HEK293 (cell line): ENCODE measurements around the gene NEURL1.

Source experiments
- CTCF ChIA-PET: fragments of 350-600 bp; formaldehyde crosslinking; extraction: SDS; loops from one replicate; lab custom pipeline; 2021; ENCODE audit warnings: antibody characterized with exemption; lab: Yijun Ruan, JAX
- POLR2A ChIA-PET: fragments of 300-600 bp; formaldehyde crosslinking; extraction: SDS; loops from one replicate; lab custom pipeline; 2020; ENCODE audit warnings: antibody characterized with exemption, inconsistent platforms; lab: Yijun Ruan, JAX
- H3K27ac ChIP-seq: fragments of 200-500 bp; sonication (Bioruptor generic); 2 replicates; pipeline ENCODE4 v1.5.1; 2014; ENCODE audit warnings: low read depth, low read length, control low read depth, inconsistent platforms; ENCODE audit errors: extremely low read depth
- H3K36me3 ChIP-seq, 2 experiments: fragments of 200-500 bp in 1 of 2; sonication (Bioruptor generic) in 1 of 2; 1 replicate in 1 of 2; 2 replicates in 1 of 2; pipeline ENCODE4 v1.5.1; 2014 to 2017; ENCODE audit warnings: inconsistent platforms in 2 of 2, low read length in 2 of 2; ENCODE audit not compliant: control insufficient read depth in 2 of 2, insufficient read depth in 1 of 2
- H3K4me1 ChIP-seq: fragments of 200-500 bp; sonication (Bioruptor generic); 2 replicates; pipeline ENCODE4 v1.5.1; 2014; ENCODE audit warnings: mild to moderate bottlenecking, low read length, inconsistent platforms; ENCODE audit not compliant: control insufficient read depth, insufficient read depth
- H3K4me3 ChIP-seq: 2 replicates; pipeline ENCODE4 v1.5.1; 2011; ENCODE audit warnings: low read depth, mild to moderate bottlenecking, control low read depth, low read length, moderate library complexity
- H3K9me3 ChIP-seq: fragments of 200-500 bp; sonication (Bioruptor generic); 2 replicates; pipeline ENCODE4 v1.5.1; 2014; ENCODE audit warnings: low read depth, low read length, inconsistent platforms; ENCODE audit not compliant: control insufficient read depth, insufficient read depth
- EGR2 ChIP-seq: fragments of 450-650 bp; formaldehyde crosslinking; IDR thresholded peaks from 2 replicates; pipeline ENCODE4 v1.5.1; 2016; ENCODE audit warnings: low read depth, missing biosample characterization, missing genetic modification characterization
- GLIS2 ChIP-seq: fragments of 450-650 bp; formaldehyde crosslinking; IDR thresholded peaks from 2 replicates; pipeline ENCODE4 v1.5.1; 2016; ENCODE audit warnings: missing biosample characterization, missing genetic modification characterization
- SP7 ChIP-seq: fragments of 450-650 bp; formaldehyde crosslinking; IDR thresholded peaks from 2 replicates; pipeline ENCODE4 v1.5.1; 2016; ENCODE audit warnings: missing biosample characterization, missing genetic modification characterization
- ZBTB1 ChIP-seq: fragments of 450-650 bp; formaldehyde crosslinking; IDR thresholded peaks from 2 replicates; pipeline ENCODE4 v1.5.1; 2016; ENCODE audit warnings: missing biosample characterization, missing genetic modification characterization
- ZBTB17 ChIP-seq: fragments of 450-650 bp; formaldehyde crosslinking; IDR thresholded peaks from 2 replicates; pipeline ENCODE4 v1.5.1; 2016; ENCODE audit warnings: missing biosample characterization, missing genetic modification characterization
- ZBTB7A ChIP-seq: fragments of 450-650 bp; formaldehyde crosslinking; IDR thresholded peaks from 2 replicates; pipeline ENCODE4 v1.5.1; 2016; ENCODE audit warnings: low read depth, missing biosample characterization, missing genetic modification characterization
- ZFHX2 ChIP-seq: fragments of 450-650 bp; formaldehyde crosslinking; conservative IDR thresholded peaks from 2 replicates; pipeline ENCODE4 v1.5.1; 2016; ENCODE audit warnings: missing biosample characterization, missing genetic modification characterization
- ZNF133 ChIP-seq: fragments of 450-650 bp; formaldehyde crosslinking; IDR thresholded peaks from 2 replicates; pipeline ENCODE4 v1.5.1; 2016; ENCODE audit warnings: missing biosample characterization, missing genetic modification characterization
- ZNF341 ChIP-seq: fragments of 450-650 bp; formaldehyde crosslinking; IDR thresholded peaks from 2 replicates; pipeline ENCODE4; 2016; ENCODE audit warnings: low read depth, missing biosample characterization, missing genetic modification characterization
- ZNF394 ChIP-seq: fragments of 450-650 bp; formaldehyde crosslinking; IDR thresholded peaks from 2 replicates; pipeline ENCODE4 v1.5.1; 2016; ENCODE audit warnings: missing biosample characterization, missing genetic modification characterization, mild to moderate bottlenecking, moderate library complexity, borderline replicate concordance
- ZNF423 ChIP-seq: fragments of 450-650 bp; formaldehyde crosslinking; IDR thresholded peaks from 2 replicates; pipeline ENCODE4 v1.5.1; 2016; ENCODE audit warnings: missing biosample characterization, missing genetic modification characterization
- ZNF501 ChIP-seq: fragments of 450-650 bp; formaldehyde crosslinking; IDR thresholded peaks from 2 replicates; pipeline ENCODE4 v1.5.1; 2016; ENCODE audit warnings: missing biosample characterization, missing genetic modification characterization
- ZNF514 ChIP-seq: fragments of 450-650 bp; formaldehyde crosslinking; IDR thresholded peaks from 2 replicates; pipeline ENCODE4 v1.5.1; 2016; ENCODE audit warnings: missing biosample characterization, missing genetic modification characterization
- ZNF530 ChIP-seq: fragments of 450-650 bp; formaldehyde crosslinking; IDR thresholded peaks from 2 replicates; pipeline ENCODE4 v1.5.1; 2016; ENCODE audit warnings: low read depth, missing biosample characterization, missing genetic modification characterization
- ZNF544 ChIP-seq: fragments of 450-650 bp; formaldehyde crosslinking; IDR thresholded peaks from 2 replicates; pipeline ENCODE4 v1.5.0; 2017; ENCODE audit warnings: missing biosample characterization, missing genetic modification characterization
- ZNF548 ChIP-seq: fragments of 450-650 bp; formaldehyde crosslinking; IDR thresholded peaks from 2 replicates; pipeline ENCODE4 v1.5.1; 2016; ENCODE audit warnings: missing biosample characterization, missing genetic modification characterization
- ZNF549 ChIP-seq: fragments of 450-650 bp; IDR thresholded peaks from 2 replicates; pipeline ENCODE4 v1.5.1; 2018; ENCODE audit warnings: missing biosample characterization, missing genetic modification characterization, mild to moderate bottlenecking, inconsistent platforms, moderate library complexity
- ZNF600 ChIP-seq: fragments of 450-650 bp; formaldehyde crosslinking; IDR thresholded peaks from 2 replicates; pipeline ENCODE4 v1.5.1; 2016; ENCODE audit warnings: missing biosample characterization, missing genetic modification characterization
- ZNF843 ChIP-seq: fragments of 450-650 bp; formaldehyde crosslinking; IDR thresholded peaks from 2 replicates; pipeline ENCODE4 v1.5.1; 2016; ENCODE audit warnings: missing biosample characterization, missing genetic modification characterization
- TF ChIP-seq, protein P1 (sequence below): fragments of 450-650 bp; formaldehyde crosslinking; IDR thresholded peaks from 2 replicates; pipeline ENCODE4 v1.5.1; 2016; ENCODE audit warnings: missing biosample characterization, missing genetic modification characterization
- TF ChIP-seq, protein P2 (sequence below): fragments of 450-650 bp; formaldehyde crosslinking; optimal IDR thresholded peaks from 2 replicates; pipeline ENCODE3; 2016; ENCODE audit warnings: missing biosample characterization, mild to moderate bottlenecking, missing genetic modification characterization
- TF ChIP-seq, protein P3 (sequence below): fragments of 450-650 bp; formaldehyde crosslinking; IDR thresholded peaks from 2 replicates; pipeline ENCODE4 v1.5.1; 2016; ENCODE audit warnings: missing biosample characterization, missing genetic modification characterization
- TF ChIP-seq, protein P4 (sequence below): fragments of 450-650 bp; formaldehyde crosslinking; IDR thresholded peaks from 2 replicates; pipeline ENCODE4 v1.5.1; 2017; ENCODE audit warnings: missing biosample characterization, mild to moderate bottlenecking, missing genetic modification characterization, moderate library complexity

NEURL1 gene

DNA sequence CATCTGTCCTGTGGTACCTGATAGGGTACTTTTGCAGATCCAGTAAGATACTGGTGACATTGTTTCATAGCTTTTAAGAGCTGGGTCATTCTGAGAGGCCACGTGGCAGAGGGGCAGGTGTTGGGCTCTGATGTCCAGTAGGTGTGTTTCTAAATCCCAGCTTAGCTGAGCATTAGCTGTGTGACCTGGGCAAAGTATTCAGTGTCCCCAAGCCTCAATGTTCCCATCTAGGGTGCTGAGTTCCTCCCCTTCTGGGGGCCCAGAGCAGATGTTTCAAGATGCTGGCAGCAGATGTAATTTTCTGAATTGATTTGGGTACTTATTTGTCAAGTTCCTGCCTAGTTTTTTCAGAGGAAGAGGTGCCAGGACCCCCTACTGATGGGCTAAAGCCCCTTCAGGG is 52.9 kb downstream of the NEURL1 start:
- no peak overlapping the region for H3K4me3 ChIP-seq
- no peaks in the 10 kb centered on the region for H3K9me3 ChIP-seq
- CTCF ChIA-PET, result interaction anchor here (5.3 kb wide), 1 partner anchor 18 kb away, joined by 21 read pairs; no protein-coding TSS in a partner anchor
- TF ChIP-seq ZNF548 (tag by site-specific recombination) (no peak), ZBTB1 (no peak), ZNF530 (tag by site-specific recombination) (no peak), ZBTB7A (tag by site-specific recombination) (no peak)
- TF ChIP-seq, all 188 proteins: peak for 0
- H3K4me1 ChIP-seq, result peaks cover 6% of the 10 kb centered on the region
- no peak overlapping the region for H3K27ac ChIP-seq
- H3K36me3 ChIP-seq, result no peaks in the 10 kb centered on the region
- POLR2A ChIA-PET, result no interaction called here

DNA sequence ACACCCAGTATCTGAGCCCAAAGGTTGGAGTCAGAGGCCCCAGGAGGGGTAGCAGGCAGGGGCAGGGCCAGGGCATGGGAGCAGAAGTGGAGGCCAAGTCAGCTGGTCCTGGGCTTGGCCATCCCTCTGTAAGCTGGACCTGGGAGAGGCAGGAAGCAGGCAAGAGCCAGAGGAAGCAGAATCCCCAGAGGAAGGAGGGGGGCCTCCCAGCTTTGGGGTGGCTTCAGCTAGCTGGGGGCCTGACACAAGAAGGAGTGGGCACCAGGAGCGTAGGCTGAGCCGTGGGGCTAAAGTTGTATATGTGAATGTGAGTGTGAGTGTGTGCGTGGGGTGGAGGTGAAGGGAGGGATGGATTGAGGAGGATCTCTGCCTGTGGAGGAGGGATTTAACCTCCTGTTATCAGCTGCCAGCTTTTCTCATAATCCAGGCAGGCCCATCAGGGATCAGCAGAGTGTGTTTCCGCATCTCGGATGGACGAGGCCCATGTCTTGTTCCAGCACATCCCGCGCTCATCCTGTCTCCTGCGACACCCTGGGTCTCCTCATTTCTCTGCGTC is 54.0 kb downstream of the NEURL1 start:
- TF ChIP-seq ZFHX2 (tag by site-specific recombination), result peak; percentile 98
- peak; percentile 64 for TF ChIP-seq ZBTB17 (tag by site-specific recombination)
- TF ChIP-seq EGR2 (tag by site-specific recombination), result peak; percentile 98
- TF ChIP-seq GLIS2 (tag by site-specific recombination), result peak; percentile 30; the same call in 1 of the 2 replicates
- TF ChIP-seq ZNF548 (tag by site-specific recombination), result no peak
- TF ChIP-seq ZNF600 (tag by site-specific recombination), result 0 out of 2 replicates have a peak, but pooled peaks have one; percentile 28
- TF ChIP-seq ZNF514 (tag by site-specific recombination), result no peak
- ChIA-PET CTCF (interaction anchor here (0.7 to 5.3 kb wide), 2 partner anchors 17 to 88 kb away, joined by 3 to 21 read pairs; no protein-coding TSS in a partner anchor), POLR2A (no interaction called here)
- Histone ChIP-seq H3K4me3 (no peak overlapping the region), H3K4me1 (peaks cover 6% of the 10 kb centered on the region), H3K9me3 (no peaks in the 10 kb centered on the region), H3K36me3 (no peaks in the 10 kb centered on the region), H3K27ac (no peak overlapping the region)

DNA sequence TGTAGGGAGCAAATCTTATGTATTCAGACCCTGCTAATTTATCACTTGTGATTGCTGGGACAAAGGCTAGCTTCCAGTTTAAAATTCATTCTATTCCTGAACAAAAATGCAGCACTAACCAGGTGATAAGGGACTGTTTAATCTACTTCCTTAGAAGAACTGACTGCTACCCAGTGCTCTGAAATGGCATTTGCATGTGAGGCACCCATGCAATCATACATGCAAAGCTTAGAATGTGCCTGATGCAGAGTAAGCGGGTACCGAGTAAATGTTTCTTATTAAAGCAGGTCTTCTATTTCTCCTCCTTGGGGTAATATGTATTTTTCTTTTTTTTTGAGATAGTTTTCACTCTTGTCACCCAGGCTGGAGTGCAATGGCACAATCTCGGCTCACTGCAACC is 54.5 kb downstream of the NEURL1 start:
- H3K4me3 ChIP-seq, result no peak overlapping the region
- H3K9me3 ChIP-seq, result no peaks in the 10 kb centered on the region
- no peaks in the 10 kb centered on the region for H3K36me3 ChIP-seq
- no peak overlapping the region for H3K27ac ChIP-seq
- POLR2A ChIA-PET, result no interaction called here
- CTCF ChIA-PET, result interaction anchor here (5.3 kb wide), 1 partner anchor 17 kb away, joined by 21 read pairs; no protein-coding TSS in a partner anchor
- peaks cover 5% of the 10 kb centered on the region for H3K4me1 ChIP-seq
- no peak for TF ChIP-seq ZNF549 (tag by site-specific recombination)
- no peak for TF ChIP-seq ZNF394 (tag by site-specific recombination)
- TF ChIP-seq, protein P1, sequence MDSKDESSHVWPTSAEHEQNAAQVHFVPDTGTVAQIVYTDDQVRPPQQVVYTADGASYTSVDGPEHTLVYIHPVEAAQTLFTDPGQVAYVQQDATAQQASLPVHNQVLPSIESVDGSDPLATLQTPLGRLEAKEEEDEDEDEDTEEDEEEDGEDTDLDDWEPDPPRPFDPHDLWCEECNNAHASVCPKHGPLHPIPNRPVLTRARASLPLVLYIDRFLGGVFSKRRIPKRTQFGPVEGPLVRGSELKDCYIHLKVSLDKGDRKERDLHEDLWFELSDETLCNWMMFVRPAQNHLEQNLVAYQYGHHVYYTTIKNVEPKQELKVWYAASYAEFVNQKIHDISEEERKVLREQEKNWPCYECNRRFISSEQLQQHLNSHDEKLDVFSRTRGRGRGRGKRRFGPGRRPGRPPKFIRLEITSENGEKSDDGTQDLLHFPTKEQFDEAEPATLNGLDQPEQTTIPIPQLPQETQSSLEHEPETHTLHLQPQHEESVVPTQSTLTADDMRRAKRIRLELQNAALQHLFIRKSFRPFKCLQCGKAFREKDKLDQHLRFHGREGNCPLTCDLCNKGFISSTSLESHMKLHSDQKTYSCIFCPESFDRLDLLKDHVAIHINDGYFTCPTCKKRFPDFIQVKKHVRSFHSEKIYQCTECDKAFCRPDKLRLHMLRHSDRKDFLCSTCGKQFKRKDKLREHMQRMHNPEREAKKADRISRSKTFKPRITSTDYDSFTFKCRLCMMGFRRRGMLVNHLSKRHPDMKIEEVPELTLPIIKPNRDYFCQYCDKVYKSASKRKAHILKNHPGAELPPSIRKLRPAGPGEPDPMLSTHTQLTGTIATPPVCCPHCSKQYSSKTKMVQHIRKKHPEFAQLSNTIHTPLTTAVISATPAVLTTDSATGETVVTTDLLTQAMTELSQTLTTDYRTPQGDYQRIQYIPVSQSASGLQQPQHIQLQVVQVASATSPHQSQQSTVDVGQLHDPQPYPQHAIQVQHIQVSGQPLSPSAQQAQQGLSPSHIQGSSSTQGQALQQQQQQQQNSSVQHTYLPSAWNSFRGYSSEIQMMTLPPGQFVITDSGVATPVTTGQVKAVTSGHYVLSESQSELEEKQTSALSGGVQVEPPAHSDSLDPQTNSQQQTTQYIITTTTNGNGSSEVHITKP, result no peak
- TF ChIP-seq, protein P2, sequence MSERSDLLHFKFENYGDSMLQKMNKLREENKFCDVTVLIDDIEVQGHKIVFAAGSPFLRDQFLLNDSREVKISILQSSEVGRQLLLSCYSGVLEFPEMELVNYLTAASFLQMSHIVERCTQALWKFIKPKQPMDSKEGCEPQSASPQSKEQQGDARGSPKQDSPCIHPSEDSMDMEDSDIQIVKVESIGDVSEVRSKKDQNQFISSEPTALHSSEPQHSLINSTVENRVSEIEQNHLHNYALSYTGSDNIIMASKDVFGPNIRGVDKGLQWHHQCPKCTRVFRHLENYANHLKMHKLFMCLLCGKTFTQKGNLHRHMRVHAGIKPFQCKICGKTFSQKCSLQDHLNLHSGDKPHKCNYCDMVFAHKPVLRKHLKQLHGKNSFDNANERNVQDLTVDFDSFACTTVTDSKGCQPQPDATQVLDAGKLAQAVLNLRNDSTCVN (tag by site-specific recombination), result no peak
- TF ChIP-seq, protein P3, sequence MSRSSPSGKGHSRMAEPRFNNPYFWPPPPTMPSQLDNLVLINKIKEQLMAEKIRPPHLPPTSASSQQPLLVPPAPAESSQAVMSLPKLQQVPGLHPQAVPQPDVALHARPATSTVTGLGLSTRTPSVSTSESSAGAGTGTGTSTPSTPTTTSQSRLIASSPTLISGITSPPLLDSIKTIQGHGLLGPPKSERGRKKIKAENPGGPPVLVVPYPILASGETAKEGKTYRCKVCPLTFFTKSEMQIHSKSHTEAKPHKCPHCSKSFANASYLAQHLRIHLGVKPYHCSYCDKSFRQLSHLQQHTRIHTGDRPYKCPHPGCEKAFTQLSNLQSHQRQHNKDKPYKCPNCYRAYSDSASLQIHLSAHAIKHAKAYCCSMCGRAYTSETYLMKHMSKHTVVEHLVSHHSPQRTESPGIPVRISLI, result no peak
- no peak for TF ChIP-seq SP7
- TF ChIP-seq ZNF544 (tag by site-specific recombination), result no peak
- TF ChIP-seq ZNF341, result no peak
- no peak for TF ChIP-seq ZNF843 (tag by site-specific recombination)
- no peak for TF ChIP-seq ZNF133 (tag by site-specific recombination)
- TF ChIP-seq, protein P4, sequence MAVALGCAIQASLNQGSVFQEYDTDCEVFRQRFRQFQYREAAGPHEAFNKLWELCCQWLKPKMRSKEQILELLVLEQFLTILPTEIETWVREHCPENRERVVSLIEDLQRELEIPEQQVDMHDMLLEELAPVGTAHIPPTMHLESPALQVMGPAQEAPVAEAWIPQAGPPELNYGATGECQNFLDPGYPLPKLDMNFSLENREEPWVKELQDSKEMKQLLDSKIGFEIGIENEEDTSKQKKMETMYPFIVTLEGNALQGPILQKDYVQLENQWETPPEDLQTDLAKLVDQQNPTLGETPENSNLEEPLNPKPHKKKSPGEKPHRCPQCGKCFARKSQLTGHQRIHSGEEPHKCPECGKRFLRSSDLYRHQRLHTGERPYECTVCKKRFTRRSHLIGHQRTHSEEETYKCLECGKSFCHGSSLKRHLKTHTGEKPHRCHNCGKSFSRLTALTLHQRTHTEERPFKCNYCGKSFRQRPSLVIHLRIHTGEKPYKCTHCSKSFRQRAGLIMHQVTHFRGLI (tag by site-specific recombination), result no peak
- no peak for TF ChIP-seq ZNF501 (tag by site-specific recombination)
- TF ChIP-seq ZNF423 (tag by site-specific recombination), result no peak
